Panc1 (cell line): ENCODE measurements around the gene RNF224. TPM values are rescaled to one million over a fixed set of nuclear protein-coding genes. Genes with fewer than 3 reads are reported as not detected.

Experiments
- ATAC-seq: fragments of 200-7000 bp; cut with Tn5 transposase; 2 replicates; pipeline ENCODE4 v1.9.1; 2020; ENCODE audit warnings: mild to moderate bottlenecking, moderate library complexity
- BruUV-seq: library from RNA; stranded (reverse); fragments of 400-500 nt; replicated peaks from 2 replicates; lab custom pipeline; 2021; lab: Mats Ljungman, UMichigan
- CTCF ChIA-PET: fragments of 300-600 bp; sonication (Branson Sonifier 250); formaldehyde crosslinking; loops from one replicate; lab custom pipeline; 2022; ENCODE audit warnings: antibody characterized with exemption; lab: Charles Lee
- POLR2A ChIA-PET: fragments of 300-600 bp; sonication (Branson Sonifier 250); formaldehyde crosslinking; loops from one replicate; lab custom pipeline; 2022; ENCODE audit warnings: antibody characterized with exemption; lab: Charles Lee
- DNase-seq: peaks from one replicate; pipeline ENCODE4 v3.0.0-alpha.2; 2010; ENCODE audit warnings: low read depth, low spot score
- H3K27ac ChIP-seq: 2 replicates; pipeline ENCODE4 v1.5.1; 2011; ENCODE audit warnings: mild to moderate bottlenecking, low read length, inconsistent platforms
- H3K27me3 ChIP-seq: fragments of 200-500 bp; sonication (Bioruptor generic); 2 replicates; pipeline ENCODE4 v1.6.0; 2014; ENCODE audit warnings: low read length, inconsistent platforms; ENCODE audit not compliant: control insufficient read depth, insufficient read depth
- H3K36me3 ChIP-seq: fragments of 200-500 bp; sonication (Bioruptor generic); 2 replicates; pipeline ENCODE4 v1.5.1; 2014; ENCODE audit warnings: inconsistent platforms, mild to moderate bottlenecking, low read length, moderate library complexity; ENCODE audit not compliant: control insufficient read depth, insufficient read depth
- H3K4me1 ChIP-seq: 2 replicates; pipeline ENCODE4 v1.5.1; 2011; ENCODE audit warnings: inconsistent platforms, mild to moderate bottlenecking, low read length, moderate library complexity; ENCODE audit not compliant: control insufficient read depth, insufficient read depth
- H3K4me3 ChIP-seq, 2 experiments: 2 replicates each; pipeline ENCODE4 v1.5.1; 2011 to 2012; ENCODE audit warnings: low read depth in 2 of 2, low read length in 2 of 2, mild to moderate bottlenecking in 2 of 2, inconsistent platforms in 1 of 2, moderate library complexity in 1 of 2
- H3K9me3 ChIP-seq: fragments of 200-500 bp; sonication (Bioruptor generic); 2 replicates; pipeline ENCODE4 v1.5.1; 2014; ENCODE audit warnings: low read depth, mild to moderate bottlenecking, inconsistent platforms, low read length, moderate library complexity; ENCODE audit not compliant: control insufficient read depth, insufficient read depth
- CTCF ChIP-seq: fragments of 450-650 bp; IDR thresholded peaks from 2 replicates; pipeline ENCODE4 v1.5.1; 2017; ENCODE audit warnings: mild to moderate bottlenecking
- POLR2AphosphoS5 ChIP-seq: IDR thresholded peaks from 2 replicates; pipeline ENCODE4 v1.6.1; 2012; ENCODE audit warnings: mild to moderate bottlenecking, low read depth, low read length, moderate library complexity
- REST ChIP-seq, 2 experiments: IDR thresholded peaks; 2 replicates each; pipeline ENCODE4 v1.6.1; 2011 to 2012; ENCODE audit warnings: low read depth in 2 of 2, control low read depth in 1 of 2, low read length in 1 of 2, mild to moderate bottlenecking in 1 of 2, moderate library complexity in 1 of 2; ENCODE audit not compliant: insufficient read depth in 1 of 2
- SIN3A ChIP-seq: IDR thresholded peaks from 2 replicates; pipeline ENCODE4 v1.6.1; 2012; ENCODE audit warnings: low read depth, mild to moderate bottlenecking, low read length, moderate library complexity, borderline replicate concordance; ENCODE audit not compliant: insufficient read depth
- TCF7L2 ChIP-seq: IDR thresholded peaks from 2 replicates; pipeline ENCODE4 v1.6.1; 2011; ENCODE audit warnings: mild to moderate bottlenecking, low read depth, low read length, inconsistent platforms
- in situ Hi-C: cut with HindIII; loops from 2 replicates; pipeline ENCODE4 v1.10.0; 2016; ENCODE audit warnings: low sequenced_read_pairs, low pct_unique_long_range_greater_than_20kb
- intact Hi-C: fragments of 100-400 bp; cut with micrococcal nuclease; formaldehyde crosslinking; loops from one replicate; pipeline ENCODE4 v1.10.0; 2022; ENCODE audit not compliant: unreplicated experiment
- total RNA-seq: library from RNA; stranded (reverse); gene quantifications from one replicate; pipeline ENCODE4 v1.2.1, GENCODE V29; 2021; ENCODE audit not compliant: unreplicated experiment

RNF224 gene
- total RNA-seq, 1 experiment from 2014 or later: 0.15 TPM

- no peaks in the 10 kb centered on the region for H3K27me3 ChIP-seq
- H3K36me3 ChIP-seq: no peaks in the 10 kb centered on the region
- POLR2A ChIA-PET: no interaction called here
- no peak for TF ChIP-seq SIN3A
- TF ChIP-seq POLR2AphosphoS5: no peak
- TF ChIP-seq REST (IDR thresholded peaks at IDR 0.05; ENCODE audit: insufficient read depth in 1 of 2, low read depth in 2 of 2, low read length in 1 of 2): no peak
- no peak for TF ChIP-seq CTCF
- no peak for TF ChIP-seq TCF7L2
- DNase-seq (no peak), ATAC-seq (no peak)
- CTCF ChIA-PET: interaction anchor here (0.6 kb wide), 1 partner anchor 100 kb away, joined by 4 read pairs; no protein-coding TSS in a partner anchor
- intact Hi-C loops: no loop called here
- H3K4me3 ChIP-seq: no peak overlapping the region
- no peak overlapping the region for H3K27ac ChIP-seq
- in situ Hi-C loops: no loop called here
- H3K4me1 ChIP-seq: peaks cover 4% of the 10 kb centered on the region
- H3K9me3 ChIP-seq: no peaks in the 10 kb centered on the region
- BruUV-seq: no TSS peak
Observed at GRCh38 chr9:137231372-137232039, 4.2 kb downstream of the RNF224 start.

- in situ Hi-C loops: no loop called here
- CTCF ChIA-PET: interaction anchor here (0.6 kb wide), 1 partner anchor 100 kb away, joined by 4 read pairs; no protein-coding TSS in a partner anchor
Observed at GRCh38 chr9:137232101-137232500, 4.8 kb downstream of the RNF224 start.

More at GRCh38 chr9:137232101-137232500, 4.8 kb downstream of the RNF224 start:
- Histone ChIP-seq H3K36me3 (no peaks in the 10 kb centered on the region), H3K4me1 (peaks cover 9% of the 10 kb centered on the region), H3K9me3 (no peaks in the 10 kb centered on the region), H3K4me3 (no peak overlapping the region), H3K27me3 (no peaks in the 10 kb centered on the region), H3K27ac (no peak overlapping the region)
- POLR2A ChIA-PET: no interaction called here
- no TSS peak for BruUV-seq
- TF ChIP-seq TCF7L2 (no peak), POLR2AphosphoS5 (no peak), REST (IDR thresholded peaks at IDR 0.05; ENCODE audit: insufficient read depth in 1 of 2, low read depth in 2 of 2, low read length in 1 of 2) (no peak), SIN3A (no peak), CTCF (no peak)
- ATAC-seq (no peak), DNase-seq (no peak)
- intact Hi-C loops: no loop called here
